NK-92 treated with Interleukin-12 subunit alpha and Interleukin-12 subunit beta, amount 100 ng/mL, for 24 hours (cell line): ENCODE measurements around the gene OTULIN.

ENCODE experiments used
- DNase-seq: peaks from one replicate; lab custom pipeline; 2025; lab: John Stamatoyannopoulos, UW

OTULIN gene

GRCh38 chr5:14668181-14668591, 3.7 kb downstream of the OTULIN start:
- DNase-seq = peak; percentile 42

- DNase-seq = no peak
These were observed 4.9 kb downstream of the OTULIN start for GRCh38 chr5:14669415-14669814.

- no peak for DNase-seq
These were observed 5.5 kb downstream of the OTULIN start for GRCh38 chr5:14669975-14670374.

- no peak for DNase-seq
These were observed 6.9 kb downstream of the OTULIN start for GRCh38 chr5:14671414-14671813.

GRCh38 chr5:14672082-14672481, 7.6 kb downstream of the OTULIN start:
- DNase-seq = no peak

GRCh38 chr5:14672484-14673394, 8.2 kb downstream of the OTULIN start:
- no peak for DNase-seq

GRCh38 chr5:14673443-14673842, 8.9 kb downstream of the OTULIN start:
- no peak for DNase-seq

- DNase-seq = no peak
These were observed 10.7 kb downstream of the OTULIN start for GRCh38 chr5:14674983-14675854.

- DNase-seq = no peak
These were observed 11.4 kb downstream of the OTULIN start for GRCh38 chr5:14675865-14676300.

- DNase-seq = no peak
These were observed 11.8 kb downstream of the OTULIN start for GRCh38 chr5:14676320-14676719.

GRCh38 chr5:14678773-14679334, 14.3 kb downstream of the OTULIN start:
- DNase-seq = no peak

- no peak for DNase-seq
These were observed 15.1 kb downstream of the OTULIN start for GRCh38 chr5:14679595-14679994.

- DNase-seq = no peak
These were observed 16.8 kb downstream of the OTULIN start for GRCh38 chr5:14681236-14681752.

- no peak for DNase-seq
These were observed 19.5 kb downstream of the OTULIN start for GRCh38 chr5:14683906-14684455.

GRCh38 chr5:14684757-14685156, 20.2 kb downstream of the OTULIN start:
- no peak for DNase-seq

GRCh38 chr5:14685757-14686156, 21.2 kb downstream of the OTULIN start:
- no peak for DNase-seq

GRCh38 chr5:14686517-14686916, 22.0 kb downstream of the OTULIN start:
- DNase-seq = no peak

- DNase-seq = no peak
These were observed 22.6 kb downstream of the OTULIN start for GRCh38 chr5:14687023-14687665.

- no peak for DNase-seq
These were observed 28.6 kb downstream of the OTULIN start for GRCh38 chr5:14693070-14693469.

- DNase-seq = no peak
These were observed 30.6 kb downstream of the OTULIN start for GRCh38 chr5:14695152-14695551.

- no peak for DNase-seq
These were observed 31.5 kb downstream of the OTULIN start for GRCh38 chr5:14696057-14696456.
